Pancreas (tissue), 10 donors: ENCODE measurements around the gene CMTM1. TPM values are rescaled to one million over a fixed set of nuclear protein-coding genes. Genes with fewer than 3 reads are reported as not detected.

Experiments used
- ATAC-seq, 4 donors: fragments of 200-7000 bp; cut with Tn5 transposase; one replicate each; pipeline versions ENCODE4 v1.8.0 to v1.9.1; 2020; ENCODE audit warnings: mild to moderate bottlenecking in 4 of 4, moderate library complexity in 4 of 4
- DNase-seq, 6 donors: peaks; one replicate each; pipeline ENCODE4 v3.0.0-alpha.2; 2020
- FAIRE-seq: peaks from 2 replicates; lab custom pipeline; 2012; peaks lifted over from hg19 to GRCh38; lab: Jason Lieb, UNC
- H3K27ac ChIP-seq, 4 donors: fragments of 200-600 bp; sonication (generic); 1 replicate in 3 of 4; 2 replicates in 1 of 4; pipeline versions ENCODE4 v1.5.0 to v1.8.0; 2020
- H3K27me3 ChIP-seq, 4 donors: fragments of 200-600 bp; one replicate each; pipeline ENCODE4 v1.8.0; 2021
- H3K36me3 ChIP-seq, 3 donors: fragments of 200-600 bp; sonication (generic) in 1 of 3; one replicate each; pipeline versions ENCODE4 v1.5.0 to v1.8.0; 2020 to 2021
- H3K4me1 ChIP-seq, 3 donors: fragments of 200-600 bp; one replicate each; pipeline ENCODE4 v1.8.0; 2021
- H3K4me3 ChIP-seq, 4 donors: fragments of 200-600 bp; sonication (generic) in 2 of 4; one replicate each; pipeline versions ENCODE4 v1.5.0 to v1.8.0; 2020 to 2021
- H3K9me3 ChIP-seq, 4 donors: fragments of 200-600 bp; one replicate each; pipeline ENCODE4 v1.8.0; 2021
- WGBS, 2 donors: extraction: QIAGEN DNeasy Blood & Tissue Kit; methylation state at CpG; one replicate each; pipeline ENCODE4 v1.1.7; 2013; 5-methylcytosine and 5-hydroxymethylcytosine counted together
- intact Hi-C, 3 donors: fragments of 100-400 bp; cut with DNase I; formaldehyde crosslinking; loops; one replicate each; pipeline versions ENCODE4 v1.11.1 to v1.14.2; 2022
- polyA plus RNA-seq, 2 donors: library from polyadenylated mRNA; stranded (reverse); fragments of 200-250 nt; gene quantifications; one replicate each; pipeline ENCODE4 v1.2.3, GENCODE V29; 2013
- total RNA-seq, 6 donors: library from RNA; stranded (reverse); fragmentation: NEBNext Ultra II Directional in 4 of 6; extraction: Animal tissue kit (Norgen Biotek cat#: 25700) in 4 of 6; gene quantifications; one replicate each; pipeline versions ENCODE4 v1.2.1 to v1.2.4, GENCODE V29; 2021 to 2023
- TF ChIP-seq, protein P1 (sequence below), 4 donors: fragments of 200-600 bp; sonication (generic) in 3 of 4; IDR thresholded peaks; one replicate each; pipeline versions ENCODE4 v1.5.0 to v1.8.0; 2021; ENCODE audit warnings: antibody characterized with exemption in 4 of 4
- donor health status: healthy with polysubstance abuse.
- donor health status: DM: no; HTN: no; CAD: no; lungs with moderate emphysema.
- donor health status: DM: no; HTN: no; CAD: no.
- donor health status: control.
- donor health status: control.
- donor health status: Bipolar disorder and iron deficiency.
- donor health status: DM: yes; HTN: yes; CAD: no.
- donor health status: DM: no; HTN: no; CAD: no.
- donor health status: DM: no; HTN: no; CAD: no.
- donor health status: DM: yes; HTN: yes; CAD: no.

The CMTM1 gene, protein sequence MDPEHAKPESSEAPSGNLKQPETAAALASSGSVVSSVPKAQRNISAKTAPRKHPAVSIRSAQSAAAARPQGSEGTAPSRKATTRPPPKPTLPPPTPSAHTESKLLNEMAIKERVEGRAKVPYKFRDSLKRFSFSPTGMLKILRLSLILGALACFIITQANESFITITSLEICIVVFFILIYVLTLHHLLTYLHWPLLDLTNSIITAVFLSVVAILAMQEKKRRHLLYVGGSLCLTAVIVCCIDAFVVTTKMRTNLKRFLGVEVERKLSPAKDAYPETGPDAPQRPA
- total RNA-seq (1 to 10 TPM in 3 of 6 donors, under 1 TPM in 3; 0.65 to 3.9 (median 1.5) TPM), polyA plus RNA-seq (under 1 TPM; 0.28 to 0.46 TPM)

GRCh38 chr16:66566051-66566901, at the start of gene CMTM1:
CMTM1 (plus strand) TSS chr16:66566439; CDS start chr16:66566514, 75 bp downstream.
- H3K36me3 ChIP-seq = no peaks in the 10 kb centered on the region
- DNase-seq (peak in 1 of 6 donors; percentile 59), ATAC-seq (no peak), FAIRE-seq (no peak)
- no peaks in the 10 kb centered on the region for H3K27me3 ChIP-seq
- no peaks in the 10 kb centered on the region for H3K9me3 ChIP-seq
- TF ChIP-seq, protein P1, sequence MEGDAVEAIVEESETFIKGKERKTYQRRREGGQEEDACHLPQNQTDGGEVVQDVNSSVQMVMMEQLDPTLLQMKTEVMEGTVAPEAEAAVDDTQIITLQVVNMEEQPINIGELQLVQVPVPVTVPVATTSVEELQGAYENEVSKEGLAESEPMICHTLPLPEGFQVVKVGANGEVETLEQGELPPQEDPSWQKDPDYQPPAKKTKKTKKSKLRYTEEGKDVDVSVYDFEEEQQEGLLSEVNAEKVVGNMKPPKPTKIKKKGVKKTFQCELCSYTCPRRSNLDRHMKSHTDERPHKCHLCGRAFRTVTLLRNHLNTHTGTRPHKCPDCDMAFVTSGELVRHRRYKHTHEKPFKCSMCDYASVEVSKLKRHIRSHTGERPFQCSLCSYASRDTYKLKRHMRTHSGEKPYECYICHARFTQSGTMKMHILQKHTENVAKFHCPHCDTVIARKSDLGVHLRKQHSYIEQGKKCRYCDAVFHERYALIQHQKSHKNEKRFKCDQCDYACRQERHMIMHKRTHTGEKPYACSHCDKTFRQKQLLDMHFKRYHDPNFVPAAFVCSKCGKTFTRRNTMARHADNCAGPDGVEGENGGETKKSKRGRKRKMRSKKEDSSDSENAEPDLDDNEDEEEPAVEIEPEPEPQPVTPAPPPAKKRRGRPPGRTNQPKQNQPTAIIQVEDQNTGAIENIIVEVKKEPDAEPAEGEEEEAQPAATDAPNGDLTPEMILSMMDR (IDR thresholded peaks at IDR 0.05) = no peak
- no peak within 1 kb of the TSS for H3K27ac ChIP-seq
- intact Hi-C loops = no loop called here
- WGBS, 2 donors = 93% methylated on average over 54 of the region's 54 CpGs
- no peak within 1 kb of the TSS for H3K4me3 ChIP-seq
- no peaks in the 10 kb centered on the region for H3K4me1 ChIP-seq

GRCh38 chr16:66516509-66516807, 49.8 kb upstream of the CMTM1 start:
- FAIRE-seq (no peak), ATAC-seq (peak; percentile 62 to 73 (median 66)), DNase-seq (no peak)
- Histone ChIP-seq H3K4me3 (no peak overlapping the region), H3K36me3 (peaks cover 0 to 4% (median 0%) of the 10 kb centered on the region in 3 donors), H3K9me3 (no peaks in the 10 kb centered on the region), H3K27me3 (no peaks in the 10 kb centered on the region), H3K27ac (peak overlapping the region; percentile 78 to 99 (median 98)), H3K4me1 (peaks cover 29 to 46% (median 33%) of the 10 kb centered on the region in 3 donors)
- intact Hi-C loops = no loop called here
- 10 to 15% methylated on average over 8 of the region's 8 CpGs for WGBS, 2 donors
- TF ChIP-seq, protein P1 (IDR thresholded peaks at IDR 0.05) = no peak

- 23 to 26% methylated on average over 15 of the region's 15 CpGs for WGBS, 2 donors
- Histone ChIP-seq H3K4me3 (peak overlapping the region in 2 of 4 donors; percentile 4 to 26), H3K27me3 (no peaks in the 10 kb centered on the region), H3K27ac (peak overlapping the region; percentile 96 to 100 (median 99)), H3K36me3 (peaks cover 0 to 4% (median 0%) of the 10 kb centered on the region in 3 donors), H3K4me1 (peaks cover 25 to 41% (median 28%) of the 10 kb centered on the region in 3 donors), H3K9me3 (no peaks in the 10 kb centered on the region)
- intact Hi-C loops = no loop called here
- FAIRE-seq (peak; percentile 87), DNase-seq (peak; percentile 89 to 99 (median 98)), ATAC-seq (peak; percentile 92 to 97 (median 95))
- TF ChIP-seq, protein P1 (IDR thresholded peaks at IDR 0.05) = no peak
These were observed 49.2 kb upstream of the CMTM1 start for GRCh38 chr16:66516808-66517585.

- intact Hi-C loops = no loop called here
- H3K4me1 ChIP-seq = peaks cover 19 to 34% (median 20%) of the 10 kb centered on the region in 3 donors
- TF ChIP-seq, protein P1 (IDR thresholded peaks at IDR 0.05) = no peak
- H3K4me3 ChIP-seq = peak overlapping the region in 1 of 4 donors; percentile 26
- peaks cover 0 to 4% (median 0%) of the 10 kb centered on the region in 3 donors for H3K36me3 ChIP-seq
- WGBS, 2 donors = 83 to 87% methylated on average over 8 of the region's 8 CpGs
- ATAC-seq (no peak), DNase-seq (peak in 1 of 6 donors; percentile 55), FAIRE-seq (no peak)
- no peaks in the 10 kb centered on the region for H3K27me3 ChIP-seq
- peak overlapping the region; percentile 96 to 100 (median 99) for H3K27ac ChIP-seq
- H3K9me3 ChIP-seq = no peaks in the 10 kb centered on the region
These were observed 48.5 kb upstream of the CMTM1 start for GRCh38 chr16:66517586-66518263.
